ENCODE results near the gene SLC19A1.
A peak's percentile ranks its signal among the peaks of the same experiment; 100 is the strongest.

Gene SLC19A1

GRCh38 chr21:45542242-45542666 lies at the start of gene SLC19A1:
TSS of gene SLC19A1 (minus strand) at chr21:45542440. CDS start at chr21:45537959, 4,481 bp downstream.
- peak within 1 kb of the TSS; percentile 64 for H2AFZ ChIP-seq
- H3K4me3 ChIP-seq (ENCODE audit: low read depth, low read length) = peak within 1 kb of the TSS; percentile 42
- no peaks in the 10 kb centered on the region for H3K9me3 ChIP-seq (ENCODE audit: control insufficient read depth, low read length)
- peak within 1 kb of the TSS; percentile 74 for H3K4me2 ChIP-seq (ENCODE audit: low read length)
- no peaks in the 10 kb centered on the region for H3K79me2 ChIP-seq
- H3K4me1 ChIP-seq = no peaks in the 10 kb centered on the region
- no peaks in the 10 kb centered on the region for H3K27me3 ChIP-seq (ENCODE audit: control insufficient read depth, insufficient read depth, low read length)
- H3K9ac ChIP-seq = no peak within 1 kb of the TSS
- TF ChIP-seq, protein P1, sequence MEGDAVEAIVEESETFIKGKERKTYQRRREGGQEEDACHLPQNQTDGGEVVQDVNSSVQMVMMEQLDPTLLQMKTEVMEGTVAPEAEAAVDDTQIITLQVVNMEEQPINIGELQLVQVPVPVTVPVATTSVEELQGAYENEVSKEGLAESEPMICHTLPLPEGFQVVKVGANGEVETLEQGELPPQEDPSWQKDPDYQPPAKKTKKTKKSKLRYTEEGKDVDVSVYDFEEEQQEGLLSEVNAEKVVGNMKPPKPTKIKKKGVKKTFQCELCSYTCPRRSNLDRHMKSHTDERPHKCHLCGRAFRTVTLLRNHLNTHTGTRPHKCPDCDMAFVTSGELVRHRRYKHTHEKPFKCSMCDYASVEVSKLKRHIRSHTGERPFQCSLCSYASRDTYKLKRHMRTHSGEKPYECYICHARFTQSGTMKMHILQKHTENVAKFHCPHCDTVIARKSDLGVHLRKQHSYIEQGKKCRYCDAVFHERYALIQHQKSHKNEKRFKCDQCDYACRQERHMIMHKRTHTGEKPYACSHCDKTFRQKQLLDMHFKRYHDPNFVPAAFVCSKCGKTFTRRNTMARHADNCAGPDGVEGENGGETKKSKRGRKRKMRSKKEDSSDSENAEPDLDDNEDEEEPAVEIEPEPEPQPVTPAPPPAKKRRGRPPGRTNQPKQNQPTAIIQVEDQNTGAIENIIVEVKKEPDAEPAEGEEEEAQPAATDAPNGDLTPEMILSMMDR (IDR thresholded peaks at IDR 0.05) = no peak
- no peak within 1 kb of the TSS for H3K27ac ChIP-seq
- H3K36me3 ChIP-seq (ENCODE audit: control insufficient read depth, insufficient read depth, low read length) = no peaks in the 10 kb centered on the region

- no peak overlapping the region for H3K9ac ChIP-seq
- TF ChIP-seq, protein P1 (IDR thresholded peaks at IDR 0.05) = no peak
- H3K4me2 ChIP-seq (ENCODE audit: low read length) = no peak overlapping the region
- H3K9me3 ChIP-seq (ENCODE audit: control insufficient read depth, low read length) = no peaks in the 10 kb centered on the region
- H3K4me1 ChIP-seq = no peaks in the 10 kb centered on the region
- no peak overlapping the region for H2AFZ ChIP-seq
- no peak overlapping the region for H3K4me3 ChIP-seq (ENCODE audit: low read depth, low read length)
- no peak overlapping the region for H3K27ac ChIP-seq
- H3K27me3 ChIP-seq (ENCODE audit: control insufficient read depth, insufficient read depth, low read length) = no peaks in the 10 kb centered on the region
- H3K79me2 ChIP-seq = no peaks in the 10 kb centered on the region
- H3K36me3 ChIP-seq (ENCODE audit: control insufficient read depth, insufficient read depth, low read length) = no peaks in the 10 kb centered on the region
These were observed 49.5 kb upstream of the SLC19A1 start for GRCh38 chr21:45591619-45592207.

DNA sequence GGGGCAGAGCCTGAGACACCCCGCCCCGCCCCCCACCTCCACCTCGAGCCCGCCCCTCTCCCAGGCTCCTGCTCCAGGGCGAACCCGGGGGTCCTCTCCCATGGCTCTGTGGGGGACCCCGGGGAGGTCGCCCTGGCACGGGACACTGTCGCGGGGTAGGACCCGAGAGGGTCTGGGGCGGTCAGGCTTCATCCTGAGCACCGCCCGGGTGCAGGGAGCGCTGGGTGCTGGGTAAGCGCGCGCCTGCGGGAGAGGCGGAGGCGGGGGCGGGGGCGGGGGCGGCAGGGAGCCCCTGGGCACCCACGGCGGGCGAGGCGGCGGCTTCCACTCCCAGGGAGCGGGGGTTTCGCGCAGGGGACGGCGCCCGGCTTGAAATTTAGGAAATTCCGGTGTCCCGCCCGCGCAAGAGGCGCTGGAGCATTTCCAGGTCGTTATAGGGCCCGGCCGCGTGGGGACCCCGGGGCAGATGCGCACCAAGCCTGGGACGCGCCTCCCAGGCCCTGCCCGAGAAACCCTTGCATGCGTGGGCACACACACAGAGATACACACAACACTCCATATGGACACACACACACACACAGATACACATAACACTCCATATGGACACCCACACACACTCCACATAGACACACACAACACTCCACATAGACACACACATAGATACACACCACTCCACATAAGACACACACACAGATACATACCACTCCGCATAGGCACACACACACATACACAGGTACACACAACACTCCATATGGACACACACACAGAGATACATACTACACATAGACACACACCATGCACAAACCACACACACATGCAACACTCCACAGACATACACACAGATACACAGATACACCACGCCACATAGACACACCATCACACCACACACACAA lies 48.7 kb upstream of the SLC19A1 start:
- Histone ChIP-seq H3K4me3 (ENCODE audit: low read depth, low read length) (no peak overlapping the region), H3K27me3 (ENCODE audit: control insufficient read depth, insufficient read depth, low read length) (no peaks in the 10 kb centered on the region), H3K27ac (no peak overlapping the region), H3K9me3 (ENCODE audit: control insufficient read depth, low read length) (no peaks in the 10 kb centered on the region), H3K36me3 (ENCODE audit: control insufficient read depth, insufficient read depth, low read length) (no peaks in the 10 kb centered on the region), H3K4me2 (ENCODE audit: low read length) (no peak overlapping the region), H3K4me1 (no peaks in the 10 kb centered on the region), H2AFZ (no peak overlapping the region), H3K79me2 (no peaks in the 10 kb centered on the region), H3K9ac (no peak overlapping the region)
- TF ChIP-seq, protein P1 (IDR thresholded peaks at IDR 0.05) = no peak

DNA sequence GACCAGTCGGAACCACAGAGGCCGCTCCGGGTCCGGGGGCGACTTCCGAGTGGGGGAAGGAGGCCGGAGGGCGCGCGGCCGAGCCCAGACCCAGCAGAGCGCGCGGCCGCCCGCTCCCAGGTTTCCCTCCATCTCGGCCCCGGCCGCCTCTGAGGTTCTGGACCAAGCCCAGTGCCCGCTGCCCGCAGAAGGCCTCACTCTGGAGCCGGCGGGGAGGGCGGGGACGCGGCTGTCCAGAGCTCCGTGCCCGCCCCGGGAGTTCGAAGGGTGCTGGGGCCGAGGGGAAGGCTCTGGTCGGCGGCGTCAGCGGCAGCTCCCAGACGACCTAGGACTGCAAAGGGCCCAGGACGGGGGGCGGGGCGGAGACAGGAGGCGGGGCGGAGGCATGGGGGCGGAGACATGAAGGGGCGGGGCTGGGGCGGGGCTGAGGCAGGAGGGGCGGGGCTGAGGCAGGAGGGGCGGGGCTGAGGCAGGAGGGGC lies 48.0 kb upstream of the SLC19A1 start:
- no peaks in the 10 kb centered on the region for H3K36me3 ChIP-seq (ENCODE audit: control insufficient read depth, insufficient read depth, low read length)
- H3K4me1 ChIP-seq = no peaks in the 10 kb centered on the region
- no peak overlapping the region for H3K27ac ChIP-seq
- H2AFZ ChIP-seq = peak overlapping the region; percentile 22
- no peaks in the 10 kb centered on the region for H3K27me3 ChIP-seq (ENCODE audit: control insufficient read depth, insufficient read depth, low read length)
- H3K9me3 ChIP-seq (ENCODE audit: control insufficient read depth, low read length) = no peaks in the 10 kb centered on the region
- TF ChIP-seq, protein P1 (IDR thresholded peaks at IDR 0.05) = no peak
- H3K4me3 ChIP-seq (ENCODE audit: low read depth, low read length) = no peak overlapping the region
- no peak overlapping the region for H3K9ac ChIP-seq
- H3K79me2 ChIP-seq = no peaks in the 10 kb centered on the region
- H3K4me2 ChIP-seq (ENCODE audit: low read length) = no peak overlapping the region
